CD14-positive monocyte (primary cell): ENCODE measurements around the gene USP34. TPM values are rescaled to one million over a fixed set of nuclear protein-coding genes. Genes with fewer than 3 reads are reported as not detected.
A peak's percentile ranks its signal among the peaks of the same experiment; 100 is the strongest.

Experiments
- DNase-seq, 3 donors: peaks; one replicate each; pipeline ENCODE4 v3.0.0-alpha.2; 2011 to 2022
- H2AFZ ChIP-seq: 2 replicates; pipeline ENCODE4 v1.6.0; 2012; ENCODE audit warnings: mild to moderate bottlenecking, low read depth, low read length, inconsistent platforms; ENCODE audit not compliant: insufficient read depth, poor library complexity, severe bottlenecking
- H3K27ac ChIP-seq, 2 donors: 1 replicate in 1 of 2; 2 replicates in 1 of 2; pipeline ENCODE4 v1.5.1; 2012 to 2013; ENCODE audit warnings: low read length in 2 of 2, control low read depth in 1 of 2, inconsistent platforms in 1 of 2, low read depth in 1 of 2, mild to moderate bottlenecking in 1 of 2
- H3K27me3 ChIP-seq, 2 donors: one replicate each; pipeline versions ENCODE4 v1.6.0 to v1.6.1; 2011 to 2013; ENCODE audit warnings: low read length in 2 of 2; ENCODE audit not compliant: control insufficient read depth in 2 of 2, insufficient read depth in 2 of 2
- H3K36me3 ChIP-seq, 2 donors: replicated peaks in 1 of 2; 1 replicate in 1 of 2; 2 replicates in 1 of 2; pipeline versions ENCODE4 v1.5.1 to v1.6.1; 2012 to 2013; ENCODE audit warnings: low read length in 2 of 2, control low read depth in 1 of 2, inconsistent platforms in 1 of 2, mild to moderate bottlenecking in 1 of 2; ENCODE audit not compliant: insufficient read depth in 2 of 2, control insufficient read depth in 1 of 2
- H3K4me1 ChIP-seq, 2 donors: 1 replicate in 1 of 2; 2 replicates in 1 of 2; pipeline versions ENCODE4 v1.5.1 to v1.6.1; 2012 to 2013; ENCODE audit warnings: low read length in 2 of 2, control low read depth in 1 of 2, inconsistent platforms in 1 of 2, mild to moderate bottlenecking in 1 of 2, moderate library complexity in 1 of 2; ENCODE audit not compliant: insufficient read depth in 2 of 2, control insufficient read depth in 1 of 2
- H3K4me2 ChIP-seq: replicated peaks from 2 replicates; pipeline ENCODE3; 2012; ENCODE audit warnings: low read length, moderate library complexity, mild to moderate bottlenecking; ENCODE audit not compliant: poor library complexity, severe bottlenecking; ENCODE audit errors: extremely low read depth
- H3K4me3 ChIP-seq, 3 experiments: fragments of 200-600 bp in 1 of 3; sonication (generic) in 1 of 3; replicated peaks in 1 of 3; 1 replicate in 2 of 3; 2 replicates in 1 of 3; pipeline ENCODE4 v1.5.1; 2011 to 2013; ENCODE audit warnings: low read length in 3 of 3, mild to moderate bottlenecking in 3 of 3, control low read depth in 2 of 3, low read depth in 2 of 3, inconsistent platforms in 1 of 3, moderate library complexity in 1 of 3
- H3K79me2 ChIP-seq: 2 replicates; pipeline ENCODE4 v1.6.0; 2012; ENCODE audit warnings: mild to moderate bottlenecking, control low read depth, inconsistent platforms, low read length, moderate library complexity; ENCODE audit not compliant: insufficient read depth
- H3K9ac ChIP-seq: 2 replicates; pipeline ENCODE4 v1.6.0; 2017; ENCODE audit warnings: low read length, mild to moderate bottlenecking; ENCODE audit not compliant: insufficient read depth, poor library complexity, severe bottlenecking
- H3K9me3 ChIP-seq, 2 donors: replicated peaks in 1 of 2; 1 replicate in 1 of 2; 2 replicates in 1 of 2; pipeline versions ENCODE4 v1.5.1 to v1.6.1; 2012 to 2013; ENCODE audit warnings: low read length in 2 of 2, control low read depth in 1 of 2; ENCODE audit not compliant: control insufficient read depth in 1 of 2, insufficient read depth in 1 of 2
- H4K20me1 ChIP-seq: 2 replicates; pipeline ENCODE4 v1.6.0; 2012; ENCODE audit warnings: mild to moderate bottlenecking, low read length, control low read depth, moderate library complexity; ENCODE audit not compliant: insufficient read depth
- H3K27ac Mint-ChIP-seq, 7 donors: one replicate each; pipeline ENCODE4 v1.8.0; 2020; ENCODE audit warnings: mild to moderate bottlenecking in 7 of 7, mixed read lengths in 7 of 7, moderate library complexity in 6 of 7, inconsistent platforms in 2 of 7
- H3K27me3 Mint-ChIP-seq, 3 donors: one replicate each; pipeline ENCODE4 v1.8.0; 2021 to 2022; ENCODE audit warnings: low read depth in 3 of 3, mild to moderate bottlenecking in 3 of 3, mixed read lengths in 3 of 3, moderate library complexity in 3 of 3, inconsistent platforms in 1 of 3
- H3K36me3 Mint-ChIP-seq, 2 donors: one replicate each; pipeline ENCODE4 v1.8.0; 2020; ENCODE audit warnings: mixed read lengths in 2 of 2, inconsistent platforms in 1 of 2, mild to moderate bottlenecking in 1 of 2
- H3K4me1 Mint-ChIP-seq: one replicate; pipeline ENCODE4 v1.8.0; 2020; ENCODE audit warnings: mild to moderate bottlenecking, mixed read lengths
- H3K4me3 Mint-ChIP-seq, 2 donors: one replicate each; pipeline ENCODE4 v1.8.0; 2020; ENCODE audit warnings: mild to moderate bottlenecking in 2 of 2, mixed read lengths in 2 of 2, moderate library complexity in 1 of 2
- H3K9me3 Mint-ChIP-seq, 7 donors: one replicate each; pipeline ENCODE4 v1.8.0; 2020 to 2022; ENCODE audit warnings: mixed read lengths in 7 of 7, mild to moderate bottlenecking in 6 of 7, moderate library complexity in 6 of 7, inconsistent platforms in 2 of 7
- CTCF ChIP-seq: fragments of 200-600 bp; IDR thresholded peaks from one replicate; pipeline ENCODE4 v1.8.0; 2022; ENCODE audit warnings: antibody characterized with exemption, mild to moderate bottlenecking
- WGBS: methylation state at CpG from one replicate; pipeline ENCODE4 v1.1.5; 2013; ENCODE audit warnings: missing lambda C conversion rate; ENCODE audit not compliant: insufficient coverage; 5-methylcytosine and 5-hydroxymethylcytosine counted together
- intact Hi-C, 2 donors: fragments of 100-400 bp; cut with micrococcal nuclease; formaldehyde crosslinking; loops; one replicate each; pipeline versions ENCODE4 v1.15.0 to v1.15.1; 2023
- polyA plus RNA-seq, 3 donors: library from polyadenylated mRNA; depleted of rRNA in 1 of 3; unstranded in 2 of 3; stranded (reverse) in 1 of 3; fragments of 300-500 nt in 2 of 3; fragments of >200 nt in 1 of 3; fragmentation: Illumina TruSeq in 2 of 3; gene quantifications; 1 replicate in 2 of 3; 2 replicates in 1 of 3; pipeline ENCODE4 v1.2.3, GENCODE V29; 2012 to 2021

USP34 gene
- polyA plus RNA-seq, 3 donors, result 2.8 to 47.2 (median 5.9) TPM

- H3K36me3 ChIP-seq, result peaks cover 66 to 70% of the 10 kb centered on the region in 2 donors
- no peak overlapping the region for H2AFZ ChIP-seq
- H3K79me2 ChIP-seq, result peaks cover 57% of the 10 kb centered on the region
- H3K9me3 Mint-ChIP-seq, result no peaks in the 10 kb centered on the region
- H3K36me3 Mint-ChIP-seq, result peaks cover 68 to 70% of the 10 kb centered on the region in 2 donors
- H3K4me2 ChIP-seq, result no peak overlapping the region
- H3K27me3 Mint-ChIP-seq, result no peaks in the 10 kb centered on the region
- no peak for TF ChIP-seq CTCF
- no peak overlapping the region for H3K4me3 Mint-ChIP-seq
- WGBS, result 91% methylated on average over 9 of the region's 10 CpGs
- no peak overlapping the region for H3K4me3 ChIP-seq
- no peaks in the 10 kb centered on the region for H3K27me3 ChIP-seq
- peak overlapping the region in 2 of 7 donors; percentile 25 to 33 for H3K27ac Mint-ChIP-seq
- peaks cover 25% of the 10 kb centered on the region for H4K20me1 ChIP-seq
- peaks cover 38% of the 10 kb centered on the region for H3K4me1 Mint-ChIP-seq
- no peaks in the 10 kb centered on the region for H3K9me3 ChIP-seq
- H3K4me1 ChIP-seq, result peaks cover 17 to 29% of the 10 kb centered on the region in 2 donors
- no peak for DNase-seq
- H3K9ac ChIP-seq, result no peak overlapping the region
- intact Hi-C loops, result no loop called here
- H3K27ac ChIP-seq, result peak overlapping the region in 1 of 2 donors; percentile 57
Observed at GRCh38 chr2:61181382-61182058, 289.4 kb downstream of the USP34 start.

GRCh38 chr2:61180686-61181085 is 290.2 kb downstream of the USP34 start:
- intact Hi-C loops, result no loop called here
- peaks cover 58 to 62% of the 10 kb centered on the region in 2 donors for H3K36me3 ChIP-seq
- no peaks in the 10 kb centered on the region for H3K9me3 ChIP-seq
- no peak for TF ChIP-seq CTCF
- no peak for DNase-seq
- peaks cover 25% of the 10 kb centered on the region for H4K20me1 ChIP-seq
- H3K9ac ChIP-seq, result no peak overlapping the region
- Mint-ChIP-seq H3K27me3 (peaks cover under 1 to 5% (median 2%) of the 10 kb centered on the region in 3 donors), H3K4me3 (no peak overlapping the region), H3K36me3 (peaks cover 59 to 62% of the 10 kb centered on the region in 2 donors), H3K27ac (peak overlapping the region in 6 of 7 donors; percentile 26 to 64 (median 43)), H3K4me1 (peaks cover 44% of the 10 kb centered on the region), H3K9me3 (no peaks in the 10 kb centered on the region)
- no peak overlapping the region for H2AFZ ChIP-seq
- no peak overlapping the region for H3K4me3 ChIP-seq
- peaks cover 23 to 35% of the 10 kb centered on the region in 2 donors for H3K4me1 ChIP-seq
- no peaks in the 10 kb centered on the region for H3K27me3 ChIP-seq
- H3K79me2 ChIP-seq, result peaks cover 57% of the 10 kb centered on the region
- WGBS, result 97% methylated on average over 3 of the region's 6 CpGs
- peak overlapping the region in 1 of 2 donors; percentile 57 for H3K27ac ChIP-seq
- no peak overlapping the region for H3K4me2 ChIP-seq
